ENCODE measurements around the gene GALNT3. TPM values are rescaled to one million over a fixed set of nuclear protein-coding genes. Genes with fewer than 3 reads are reported as not detected.

Gene GALNT3
- total and polyA plus RNA-seq, 4 donors: 0.29 to 2.3 (median 1.6) TPM

- no peak for TF ChIP-seq MAX (IDR thresholded peaks at IDR 0.05)
- TF ChIP-seq HNF4A (conservative IDR thresholded peaks at IDR 0.05): no peak
- TF ChIP-seq NR2F2 (IDR thresholded peaks at IDR 0.05): no peak
- TF ChIP-seq FOXA2 (IDR thresholded peaks at IDR 0.05): no peak
- no peak for TF ChIP-seq JUND (IDR thresholded peaks at IDR 0.05)
- no peak for TF ChIP-seq TAF1 (conservative IDR thresholded peaks at IDR 0.05)
These were observed 73.5 kb downstream of the GALNT3 start (continued) for GRCh38 chr2:165720511-165720910.

GRCh38 chr2:165718610-165719210 is 75.3 kb downstream of the GALNT3 start:
- no peak for TF ChIP-seq REST (IDR thresholded peaks at IDR 0.05)
- no peak for TF ChIP-seq FOXA2 (IDR thresholded peaks at IDR 0.05)
- no peak for TF ChIP-seq RAD21 (IDR thresholded peaks at IDR 0.05)
- TF ChIP-seq EGR1 (IDR thresholded peaks at IDR 0.05; ENCODE audit: low read depth in 2 of 2): no peak
- no peak for TF ChIP-seq HNF4A (conservative IDR thresholded peaks at IDR 0.05)
- TF ChIP-seq JUND (IDR thresholded peaks at IDR 0.05): no peak
- no peak for TF ChIP-seq ATF3 (IDR thresholded peaks at IDR 0.05)
- TF ChIP-seq GABPA (IDR thresholded peaks at IDR 0.05 in 1 of 2, conservative IDR thresholded peaks at IDR 0.05 in 1 of 2): no peak
- TF ChIP-seq HNF4G (IDR thresholded peaks at IDR 0.05): no peak
- TF ChIP-seq FOXA1 (IDR thresholded peaks at IDR 0.05): no peak
- TF ChIP-seq CTCF (IDR thresholded peaks at IDR 0.05; ENCODE audit: low read depth, low read length, missing input control): no peak
- TF ChIP-seq SP1 (IDR thresholded peaks at IDR 0.05): no peak
- TF ChIP-seq ZBTB33 (IDR thresholded peaks at IDR 0.05): no peak
- no peak for TF ChIP-seq NR2F2 (IDR thresholded peaks at IDR 0.05)
- no peak for TF ChIP-seq RXRA (IDR thresholded peaks at IDR 0.05)
- TF ChIP-seq YY1 (IDR thresholded peaks at IDR 0.05): no peak
- no peak for TF ChIP-seq MAX (IDR thresholded peaks at IDR 0.05)
- TF ChIP-seq TAF1 (conservative IDR thresholded peaks at IDR 0.05): no peak
- H3K27ac ChIP-seq (ENCODE audit: low read depth in 1 of 2, low read length in 2 of 2): no peak overlapping the region
- WGBS: 20% methylated on average over 1 of the region's 1 CpG

More at GRCh38 chr2:165718610-165719210, 75.3 kb downstream of the GALNT3 start:
- Histone ChIP-seq H3K9ac (ENCODE audit: low read depth in 1 of 2, low read length in 2 of 2) (no peak overlapping the region), H3K36me3 (ENCODE audit: control insufficient read depth in 4 of 4, insufficient read depth in 3 of 4, low read depth in 1 of 4, low read length in 3 of 4) (no peaks in the 10 kb centered on the region), H3K4me1 (ENCODE audit: control insufficient read depth in 4 of 4, insufficient read depth in 4 of 4, low read length in 3 of 4) (no peaks in the 10 kb centered on the region), H3K4me3 (ENCODE audit: low read depth in 1 of 3, low read length in 3 of 3) (no peak overlapping the region), H3K27me3 (ENCODE audit: control insufficient read depth in 4 of 4, insufficient read depth in 4 of 4, low read length in 3 of 4) (peaks cover 0 to 4% (median under 1%) of the 10 kb centered on the region in 4 donors), H3K9me3 (ENCODE audit: control insufficient read depth in 4 of 4, low read length in 3 of 4) (no peaks in the 10 kb centered on the region)
- DNase-seq (ENCODE audit: low spot score): no peak
